GM23338 (cell line): Measurements from ENCODE around the gene KIT.

Experiments used
- CREB1 ChIP-seq: fragments of 250-450 bp; sonication (Bioruptor Pico); IDR thresholded peaks from 2 replicates; pipeline ENCODE4 v1.5.0; 2020; ENCODE audit warnings: low read depth, mild to moderate bottlenecking, moderate library complexity
- CTCF ChIP-seq, 2 experiments: fragments of 200-600 bp in 1 of 2; sonication (generic) in 1 of 2; conservative IDR thresholded peaks; 2 replicates each; pipeline versions ENCODE4 v1.5.1 to v1.6.1; 2016 to 2017; ENCODE audit warnings: antibody characterized with exemption in 2 of 2, low read depth in 2 of 2, mild to moderate bottlenecking in 2 of 2, moderate library complexity in 1 of 2
- EZH2 ChIP-seq: fragments of 200-600 bp; sonication (generic); IDR thresholded peaks from one replicate; pipeline ENCODE4 v1.8.0; 2017; ENCODE audit warnings: antibody characterized with exemption, mild to moderate bottlenecking, low read depth; ENCODE audit not compliant: unreplicated experiment
- EZH2phosphoT487 ChIP-seq: fragments of 200-600 bp; sonication (generic); IDR thresholded peaks from one replicate; pipeline ENCODE4 v1.8.1; 2018; ENCODE audit warnings: antibody characterized with exemption; ENCODE audit not compliant: unreplicated experiment
- JUNB ChIP-seq: IDR thresholded peaks from one replicate; pipeline ENCODE4 v1.6.1; 2016; ENCODE audit warnings: antibody characterized with exemption; ENCODE audit not compliant: unreplicated experiment
- NANOG ChIP-seq: IDR thresholded peaks from 2 replicates; pipeline ENCODE4 v1.6.1; 2016; ENCODE audit warnings: antibody characterized with exemption, borderline replicate concordance
- POLR2AphosphoS5 ChIP-seq: IDR thresholded peaks from 2 replicates; pipeline ENCODE4 v1.6.1; 2016; ENCODE audit warnings: antibody characterized with exemption, low read depth
- REST ChIP-seq: IDR thresholded peaks from one replicate; pipeline ENCODE4 v1.6.1; 2018; ENCODE audit warnings: antibody characterized with exemption; ENCODE audit not compliant: unreplicated experiment
- STAT1 ChIP-seq: IDR thresholded peaks from one replicate; pipeline ENCODE4 v1.6.1; 2016; ENCODE audit warnings: antibody characterized with exemption; ENCODE audit not compliant: unreplicated experiment
- ZNF114 ChIP-seq: fragments of 250-450 bp; sonication (Bioruptor Pico); IDR thresholded peaks from 2 replicates; pipeline ENCODE4 v1.5.0; 2020; ENCODE audit warnings: mild to moderate bottlenecking, moderate library complexity

- TF ChIP-seq CTCF (conservative IDR thresholded peaks at IDR 0.05; ENCODE audit: low read depth in 2 of 2) (no peak), EZH2 (no peak), POLR2AphosphoS5 (no peak), REST (no peak), CREB1 (CRISPR knock-in tag) (no peak), JUNB (no peak), EZH2phosphoT487 (no peak), NANOG (no peak), ZNF114 (CRISPR knock-in tag) (no peak), STAT1 (no peak)
Measured at GRCh38 chr4:54781756-54782155, 124.0 kb downstream of the KIT start.
